GM18502 (cell line): Measurements from ENCODE around the gene SPRED2.
A peak's percentile ranks its signal among the peaks of the same experiment; 100 is the strongest.
"Not testable (repeated sequence)": the region's sequence is repeated elsewhere in the genome, so short reads cannot be mapped to it uniquely, and the experiment has no call there.

Experiments used
- ATAC-seq: cut with Tn5 transposase; IDR thresholded peaks from one replicate; pipeline ENCODE4 v1.9.1; 2021; ENCODE audit warnings: mild to moderate bottlenecking; ENCODE audit not compliant: unreplicated experiment, poor library complexity

SPRED2 gene

DNA sequence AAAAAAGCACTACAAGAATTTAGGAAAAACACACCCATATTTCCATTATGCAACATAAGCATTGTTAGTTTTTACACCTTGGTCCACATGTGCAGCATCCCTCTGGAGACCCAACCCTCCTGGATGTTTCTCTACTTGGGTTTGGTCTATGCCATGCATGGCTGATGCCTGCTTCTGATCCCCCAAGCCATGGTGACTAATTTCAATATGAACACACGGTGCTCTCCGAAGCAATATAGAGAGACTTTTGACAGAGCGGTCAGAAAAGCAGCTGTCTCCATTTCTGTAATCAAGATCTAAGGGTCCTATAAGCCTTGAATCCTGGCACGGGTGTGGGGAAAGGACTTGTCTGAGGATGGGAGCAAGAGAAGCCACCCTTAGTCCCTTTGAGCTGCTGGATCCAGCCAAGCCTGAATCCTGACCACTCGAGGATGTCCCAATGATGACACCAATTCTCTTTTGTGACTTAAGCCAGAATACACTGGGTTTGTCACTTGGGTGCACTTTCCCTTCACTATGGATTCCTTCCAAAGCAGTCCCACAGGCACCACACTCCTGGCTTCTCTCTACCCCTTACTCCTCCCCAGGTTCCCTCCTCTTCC is 113.2 kb downstream of the SPRED2 start:
- no peak for ATAC-seq

DNA sequence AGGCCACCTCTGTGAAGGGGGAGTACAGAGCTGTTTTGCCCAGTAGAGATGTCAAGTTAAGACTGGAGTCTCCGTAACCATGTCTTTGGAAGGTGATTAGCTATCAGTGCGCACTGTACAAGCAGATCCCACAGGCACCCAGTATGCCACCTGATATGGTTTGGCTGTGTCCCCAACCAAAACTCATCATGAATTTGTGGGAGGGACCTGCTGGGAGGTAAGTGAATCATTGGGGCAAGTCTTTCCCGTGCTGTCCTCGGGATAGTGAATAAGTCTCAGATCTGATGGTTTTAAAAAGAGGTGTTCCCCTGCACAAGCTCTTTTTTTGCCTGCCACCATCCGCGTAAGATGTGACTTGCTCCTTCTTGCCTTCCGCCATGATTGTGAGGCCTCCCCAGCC is 114.6 kb downstream of the SPRED2 start:
- no peak for ATAC-seq

DNA sequence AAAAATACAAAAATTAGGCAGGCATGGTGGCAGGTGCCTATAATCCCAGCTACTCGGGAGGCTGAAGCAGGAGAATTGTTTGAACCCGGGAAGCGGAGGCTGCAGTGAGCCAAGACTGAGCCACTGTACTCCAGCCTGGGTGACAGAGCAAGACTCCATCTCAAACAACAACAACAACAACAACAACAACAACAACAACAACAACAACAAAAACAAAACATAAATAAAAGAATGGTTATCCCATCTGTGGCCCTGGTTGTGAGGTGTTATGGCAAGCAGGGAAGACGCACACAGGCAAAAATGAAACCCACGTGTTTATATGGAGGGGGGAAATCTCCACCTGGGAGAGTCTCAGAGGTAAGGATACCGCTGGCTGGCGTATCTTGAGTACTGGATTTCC is 115.0 kb downstream of the SPRED2 start:
- not testable (repeated sequence) for ATAC-seq

DNA sequence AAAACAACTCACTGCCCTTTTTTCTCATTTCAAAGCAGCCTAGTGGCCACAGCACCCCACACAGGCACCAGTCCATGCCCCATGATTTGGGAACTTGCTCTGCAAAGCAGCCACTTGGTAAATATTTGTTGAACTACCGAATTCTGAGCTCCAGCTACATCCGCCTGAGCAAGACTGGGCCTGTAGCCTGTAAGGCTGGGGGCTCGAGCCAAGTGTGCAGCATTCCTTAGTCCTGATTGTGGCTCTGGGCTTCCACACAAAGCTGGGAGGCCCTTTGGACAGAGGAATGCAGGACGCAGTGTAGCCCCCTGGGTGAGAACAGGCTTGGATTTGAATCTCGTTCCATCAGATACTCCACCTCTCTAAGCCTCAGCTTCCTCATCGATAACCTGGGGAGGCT is 116.3 kb downstream of the SPRED2 start:
- no peak for ATAC-seq

DNA sequence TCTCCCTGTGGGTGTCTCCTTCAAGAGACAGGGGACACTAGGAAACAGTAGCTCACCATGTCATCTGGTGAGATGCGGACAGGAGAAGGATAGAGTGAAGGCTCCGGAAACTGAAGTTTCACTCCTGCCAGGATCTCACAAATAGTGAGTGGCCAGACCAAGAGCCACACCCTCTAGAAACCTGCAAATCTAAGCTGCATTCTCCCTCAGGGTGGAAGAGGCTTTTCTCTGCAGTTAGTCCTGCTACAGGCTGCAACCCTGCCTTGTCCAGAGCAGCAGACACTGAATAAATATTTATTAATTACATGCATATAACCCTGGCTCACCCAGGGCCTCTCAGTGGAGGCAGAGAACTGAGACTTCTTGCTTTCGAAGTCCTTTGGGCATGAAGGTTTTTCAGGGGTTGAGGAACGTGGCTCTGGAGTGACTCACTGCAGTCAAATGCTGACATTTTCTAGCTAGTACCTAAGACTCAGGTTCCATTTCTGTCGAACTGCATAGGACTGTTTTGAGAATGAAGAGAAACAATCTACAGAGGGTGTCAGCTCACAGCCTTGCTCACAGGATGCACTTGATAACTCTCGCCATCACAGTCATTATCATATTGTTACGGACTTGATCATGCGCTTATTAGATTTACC is 117.5 kb downstream of the SPRED2 start:
- no peak for ATAC-seq

DNA sequence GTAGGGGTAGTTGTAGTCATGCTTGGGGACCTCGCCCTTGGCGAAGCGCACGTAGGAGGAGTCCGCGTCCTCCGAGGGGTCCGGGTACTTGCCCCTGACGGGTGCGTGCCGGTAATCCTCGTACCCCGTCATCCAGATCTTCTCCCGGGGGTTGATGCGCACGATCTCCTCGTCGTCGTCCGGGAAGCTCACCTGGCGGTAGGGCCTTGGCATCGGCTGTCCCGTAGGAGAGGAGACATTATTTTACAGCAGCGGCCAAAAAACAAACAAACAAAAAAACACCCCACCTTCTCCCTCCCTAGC is 118.5 kb downstream of the SPRED2 start:
- no peak for ATAC-seq

DNA sequence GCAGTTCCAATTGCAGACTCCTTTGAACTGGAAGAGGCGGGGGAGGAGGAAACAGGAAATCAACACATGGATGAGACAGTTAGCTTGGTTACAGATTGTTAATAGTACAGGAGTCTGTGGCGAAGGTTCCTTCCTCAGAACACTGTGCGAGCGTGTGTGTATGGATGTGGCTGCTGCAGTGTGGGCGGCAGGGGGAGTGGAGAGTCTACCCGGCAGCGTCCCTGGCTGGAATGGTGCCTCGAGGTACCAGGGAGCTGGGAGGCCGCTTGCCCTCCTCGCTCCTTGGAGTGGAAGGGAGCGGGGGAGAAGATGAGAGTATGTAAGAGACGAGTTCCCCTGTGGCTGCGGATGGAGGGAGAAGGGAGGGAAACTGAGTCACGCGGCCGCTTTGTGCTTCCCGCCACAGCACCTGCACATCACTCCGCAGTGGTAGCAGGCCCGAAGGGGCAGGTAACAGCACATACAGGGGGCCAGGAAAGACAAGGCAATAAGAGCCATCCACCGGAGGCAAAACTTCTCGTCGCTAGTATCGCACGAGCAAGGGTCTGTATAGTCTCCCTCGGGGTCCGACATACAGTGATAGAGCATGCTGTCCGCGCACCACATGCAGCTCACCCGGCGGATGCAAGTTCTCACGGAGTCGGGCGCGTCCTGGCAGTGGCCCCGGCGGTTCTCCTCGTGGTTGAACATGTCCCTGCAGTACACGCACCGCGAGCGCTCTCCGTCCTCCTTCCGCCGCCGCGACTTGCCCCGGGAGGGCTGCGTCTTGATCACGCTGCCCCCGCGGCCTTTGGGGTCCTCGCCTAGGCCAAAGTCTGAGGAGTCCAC is 119.1 kb downstream of the SPRED2 start:
- no peak for ATAC-seq

DNA sequence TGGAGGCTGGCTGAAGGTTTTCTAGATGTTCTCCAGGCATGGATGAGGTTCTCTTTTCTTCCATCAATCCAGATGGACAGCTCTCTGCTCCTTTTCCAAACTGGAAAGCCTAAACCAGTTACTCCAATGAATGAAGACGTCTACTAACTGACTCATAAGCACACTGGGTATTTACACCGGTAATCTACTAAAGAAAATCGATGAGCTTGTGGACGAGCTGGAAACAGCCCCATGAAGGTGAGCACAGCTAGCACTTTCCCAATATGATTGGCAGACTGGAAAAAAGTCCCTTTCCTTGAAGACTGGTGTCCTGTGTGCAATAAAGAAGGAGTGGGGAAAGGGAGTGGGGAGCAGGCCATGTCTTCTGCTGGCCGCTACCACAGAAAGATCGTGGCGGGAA is 120.8 kb downstream of the SPRED2 start:
- ATAC-seq = no peak

DNA sequence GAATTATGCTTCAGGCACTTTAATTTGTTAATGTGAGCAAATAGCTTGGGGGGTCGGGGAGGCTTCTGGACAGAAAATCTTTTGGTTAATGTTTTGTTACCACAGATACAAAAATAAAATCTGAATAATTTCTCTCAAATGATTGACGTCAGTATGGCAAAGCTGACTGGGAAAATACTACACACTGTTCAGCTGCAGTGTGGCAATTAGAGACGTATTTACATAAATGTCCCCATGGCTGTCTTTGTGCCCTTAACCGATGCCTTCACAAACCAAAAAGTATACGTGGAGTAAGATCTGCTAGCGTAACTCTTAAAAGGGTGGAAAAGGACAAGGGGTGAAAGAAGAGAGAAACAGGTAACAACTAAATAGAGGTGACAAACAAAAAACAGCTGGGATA is 121.3 kb downstream of the SPRED2 start:
- ATAC-seq = no peak

DNA sequence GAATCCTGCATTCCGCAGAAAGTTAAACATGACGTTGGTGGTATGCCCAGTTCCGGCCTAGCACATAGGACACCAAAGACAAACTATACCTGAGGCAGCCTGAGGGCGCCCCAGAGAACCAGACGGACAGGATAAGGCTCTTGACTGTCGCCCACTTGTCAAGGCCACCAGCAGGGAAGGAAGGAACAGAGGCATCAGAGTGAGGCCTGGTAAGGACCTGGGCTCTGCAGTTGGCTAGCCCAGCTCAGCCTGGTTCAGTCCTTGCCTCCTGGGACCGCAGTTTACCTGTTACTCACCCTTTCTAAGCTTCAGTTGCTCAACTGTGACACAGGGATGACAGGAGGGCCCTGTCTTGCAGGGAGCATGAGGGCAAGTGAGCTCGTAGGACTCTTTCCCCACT is 122.7 kb downstream of the SPRED2 start:
- ATAC-seq = no peak

DNA sequence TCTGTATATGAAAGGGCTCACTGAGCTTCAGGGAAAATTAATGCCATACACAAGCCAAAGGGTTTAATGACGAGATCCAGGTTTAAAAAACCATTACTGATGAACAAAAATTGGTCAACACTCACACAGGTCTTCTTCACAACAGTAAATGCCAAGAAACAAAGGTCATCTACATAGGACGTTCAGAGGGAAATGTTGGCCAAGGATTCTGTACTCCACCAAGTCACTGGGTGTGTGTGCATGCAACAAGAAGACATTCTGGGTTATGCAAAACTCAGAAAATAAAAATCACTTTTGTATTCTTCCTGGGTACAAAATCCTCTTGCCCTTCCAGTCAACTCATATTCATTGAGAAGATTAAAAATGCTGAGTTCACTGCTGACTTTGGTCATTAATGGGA is 126.5 kb downstream of the SPRED2 start:
- no peak for ATAC-seq

DNA sequence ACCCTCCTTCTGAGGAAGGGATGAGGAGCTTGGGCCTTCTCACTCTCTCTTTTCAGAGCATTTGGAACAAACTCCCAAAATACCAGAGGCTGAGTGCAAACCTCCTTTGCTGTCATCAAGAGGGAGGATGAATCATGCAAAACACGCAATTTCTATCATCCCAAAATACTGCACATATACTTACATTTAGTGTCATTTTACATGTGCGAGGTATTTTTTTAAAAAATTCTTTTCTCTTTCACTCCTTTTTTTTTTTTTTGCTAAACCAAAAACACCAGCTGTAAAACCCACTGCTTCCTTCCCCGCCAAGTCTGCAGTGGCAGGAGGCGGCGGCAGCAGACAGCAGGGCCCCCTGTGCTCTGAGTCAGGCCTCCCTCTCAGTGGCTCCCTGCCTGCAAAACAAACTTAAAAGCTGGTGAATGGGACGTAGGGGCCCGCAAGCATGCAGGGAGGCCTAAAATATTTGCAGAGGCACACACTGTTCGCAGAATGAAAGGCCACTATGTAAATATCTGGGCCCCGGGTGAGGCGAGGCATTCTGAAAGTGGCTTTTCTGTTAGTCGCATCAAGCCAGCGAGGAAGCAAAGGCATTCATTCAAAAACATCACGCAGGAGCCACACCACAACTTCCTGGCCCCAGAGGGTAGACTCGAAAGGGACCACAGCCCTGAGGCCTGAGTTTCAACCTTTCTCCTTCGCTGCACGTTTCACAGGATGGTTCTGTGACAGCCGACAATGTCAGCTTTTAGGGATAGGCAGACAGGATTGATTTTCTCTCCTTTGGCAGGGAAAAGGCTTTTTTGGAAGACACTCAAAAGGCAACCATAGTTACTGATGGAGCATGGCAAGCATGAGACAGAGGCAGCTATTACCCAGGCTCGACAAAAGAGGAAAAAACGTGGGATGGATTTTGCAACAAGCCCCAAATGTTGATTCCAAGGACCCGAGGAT is 131.4 kb downstream of the SPRED2 start:
- peak; percentile 92 for ATAC-seq

DNA sequence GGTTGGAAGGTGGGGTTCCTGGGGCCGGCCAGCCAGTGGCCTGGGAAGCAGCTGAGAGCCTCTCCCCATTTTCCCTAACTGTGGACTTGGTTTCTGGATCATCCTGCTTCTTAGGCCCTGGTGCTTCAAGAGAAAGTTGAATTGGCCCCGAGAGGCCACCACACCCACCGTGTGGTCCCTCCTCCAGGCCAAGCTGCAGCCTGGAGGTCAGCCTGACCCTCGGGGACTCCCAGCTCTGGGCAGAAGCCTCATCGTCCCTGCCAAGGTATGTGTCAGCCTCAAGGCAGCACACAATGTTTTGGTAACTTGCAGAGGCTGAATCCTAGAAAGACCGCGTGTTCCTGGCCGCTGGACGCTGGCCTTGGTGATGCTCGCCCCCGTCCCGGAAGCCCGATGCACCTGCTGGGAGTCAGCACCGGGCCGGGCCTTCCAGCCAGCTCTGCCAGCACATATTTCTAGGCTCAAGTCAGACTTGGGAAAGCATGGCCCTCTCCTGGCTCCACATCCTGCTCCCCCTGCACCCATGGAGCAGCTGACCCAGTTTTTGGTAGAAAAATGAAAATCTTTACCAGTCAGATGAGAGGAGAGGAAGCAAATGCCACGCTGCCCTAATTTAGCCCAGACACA is 132.2 kb downstream of the SPRED2 start:
- ATAC-seq = no peak

DNA sequence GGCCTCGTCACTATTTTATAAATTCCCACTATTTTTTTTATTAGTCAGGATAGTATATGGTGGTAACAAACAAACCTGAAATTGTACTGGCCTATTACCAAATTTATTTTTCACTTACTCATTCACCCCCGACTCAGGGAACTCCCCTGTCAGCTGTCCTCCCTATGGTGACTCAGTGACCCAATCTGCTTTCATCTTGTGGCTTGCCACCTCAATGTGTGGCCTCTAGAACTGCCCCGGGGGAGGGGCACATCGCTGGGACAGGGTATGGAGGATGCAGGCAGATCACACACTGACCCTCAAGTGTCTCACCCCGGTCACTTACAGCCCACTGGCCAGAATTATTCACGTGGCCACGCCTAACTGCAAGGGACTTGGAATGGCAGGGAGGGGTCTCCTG is 133.2 kb downstream of the SPRED2 start:
- ATAC-seq = no peak

DNA sequence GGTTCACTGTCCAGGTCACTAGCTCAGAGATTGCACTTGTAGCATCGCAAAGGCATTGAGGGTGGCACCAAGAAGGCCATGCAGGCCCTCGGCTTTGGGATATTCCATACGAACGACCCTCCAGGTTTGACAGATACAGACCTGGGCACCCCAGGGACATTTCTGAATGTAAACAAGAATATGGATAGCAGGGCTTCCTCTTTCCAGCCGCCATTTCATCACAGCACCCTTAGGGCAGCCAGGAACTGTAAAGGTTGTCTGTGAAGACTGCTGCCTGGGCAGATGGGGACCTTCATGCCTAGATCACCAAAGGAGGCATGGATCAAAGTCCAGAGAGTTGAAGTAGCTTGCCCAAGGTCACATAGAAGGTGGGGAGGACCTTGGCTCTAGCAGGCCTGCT is 134.3 kb downstream of the SPRED2 start:
- no peak for ATAC-seq

DNA sequence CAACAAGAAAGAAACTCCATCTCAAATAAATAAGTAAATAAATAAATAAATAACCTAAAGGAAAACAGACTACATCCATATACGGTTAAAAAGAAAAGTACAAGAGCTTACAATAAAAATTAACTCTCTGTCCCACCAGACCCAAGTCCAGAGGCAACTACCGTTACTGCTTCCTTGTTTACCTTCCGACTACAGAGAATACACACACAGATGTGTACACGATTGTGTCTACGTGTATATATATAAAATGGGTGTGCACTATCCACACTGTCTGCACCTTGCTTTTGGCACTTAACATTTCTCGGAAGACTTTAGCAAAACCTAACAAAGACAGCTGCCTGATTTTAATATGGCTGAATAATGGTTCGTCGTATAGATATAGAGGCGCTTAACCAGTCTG is 134.9 kb downstream of the SPRED2 start:
- ATAC-seq = no peak

DNA sequence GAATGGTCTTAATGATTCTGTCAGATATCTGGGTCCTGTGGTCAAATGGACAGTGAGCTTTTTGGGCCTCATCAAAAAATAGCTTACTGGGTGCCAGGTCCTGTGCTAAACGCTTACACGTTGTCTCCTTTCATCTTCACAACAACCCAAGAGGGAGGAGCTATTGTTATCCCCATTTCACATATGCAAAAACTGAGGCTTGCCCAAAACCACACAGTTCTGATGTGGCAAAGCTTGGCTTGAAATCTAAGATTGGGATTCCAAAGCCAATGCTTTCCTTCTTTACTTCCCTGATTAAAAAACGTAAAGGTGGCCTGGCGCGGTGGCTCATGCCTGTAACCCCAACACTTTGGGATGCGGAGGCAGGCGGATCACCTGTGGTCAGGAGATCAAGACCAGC is 135.4 kb downstream of the SPRED2 start:
- ATAC-seq = no peak

DNA sequence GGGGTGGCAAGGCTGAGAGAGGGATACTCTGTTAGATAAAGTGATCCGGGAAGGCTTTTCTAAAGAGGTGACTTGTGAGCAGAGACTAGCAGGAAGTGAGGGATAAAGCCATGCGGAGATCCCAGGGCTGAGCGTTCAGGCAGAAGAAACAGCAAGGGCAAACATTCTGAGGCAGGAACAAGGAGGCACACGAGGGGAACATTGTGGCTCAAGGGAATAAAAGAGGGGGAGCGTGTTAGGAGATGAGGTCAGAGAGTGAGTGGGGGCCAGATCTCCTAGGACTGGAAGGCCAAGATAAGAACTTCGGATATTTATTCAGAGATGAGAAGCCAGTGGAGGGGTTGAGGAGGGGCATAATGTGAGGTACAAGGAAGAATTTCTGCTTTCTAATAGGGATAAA is 137.7 kb downstream of the SPRED2 start:
- no peak for ATAC-seq

DNA sequence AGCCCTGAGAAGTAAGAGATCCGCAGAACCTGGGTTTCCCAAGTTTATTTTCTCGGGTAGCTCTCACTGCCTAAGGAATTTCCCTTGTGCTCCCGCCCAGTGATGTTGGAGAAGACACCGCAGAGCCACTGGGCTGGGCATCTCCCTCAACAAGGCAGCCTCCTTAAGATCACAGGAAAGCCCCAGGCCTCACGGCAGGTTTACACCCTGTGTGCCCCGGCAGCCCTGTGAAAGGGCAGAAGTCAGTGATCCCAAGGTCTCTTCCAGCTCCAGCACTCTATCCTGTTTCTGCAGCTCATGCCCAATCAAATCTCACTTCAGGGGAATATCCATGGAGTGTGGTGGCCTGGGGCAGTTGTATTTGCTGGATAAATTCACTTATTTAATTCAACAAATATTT is 138.3 kb downstream of the SPRED2 start:
- no peak for ATAC-seq

DNA sequence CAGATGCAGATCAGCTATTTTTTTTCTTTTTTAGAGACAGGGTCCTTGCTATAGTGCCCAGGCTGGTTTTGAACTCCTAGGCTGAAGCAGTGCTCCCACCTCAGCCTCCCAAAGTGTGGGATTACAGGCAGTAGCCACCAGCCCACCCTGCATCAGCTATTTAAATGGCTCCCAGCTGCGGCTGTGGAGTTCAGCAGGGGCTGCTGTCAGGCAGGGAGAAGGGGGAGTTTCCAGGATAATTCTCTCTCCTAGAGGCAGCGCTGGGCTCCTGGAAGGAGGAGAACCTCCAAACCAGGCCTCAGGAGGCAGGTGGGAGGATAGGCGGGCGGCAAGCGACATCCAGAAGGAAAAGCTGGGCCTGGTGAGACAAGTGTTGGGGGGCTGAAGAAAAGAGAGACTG is 139.0 kb downstream of the SPRED2 start:
- no peak for ATAC-seq
